Upper lobe of left lung (tissue), 4 donors: Measurements from ENCODE around the gene RGMA.

Experiments used
- POLR2A ChIP-seq, 4 donors: fragments of 450-650 bp; IDR thresholded peaks; one replicate each; pipeline ENCODE4 v1.5.1; 2016 to 2017; ENCODE audit warnings: antibody characterized with exemption in 4 of 4, mild to moderate bottlenecking in 2 of 4
- TF ChIP-seq, protein P1 (sequence below), 6 experiments: fragments of 450-650 bp in 4 of 6; fragments of 200-600 bp in 2 of 6; sonication (generic) in 2 of 6; IDR thresholded peaks; one replicate each; pipeline ENCODE4 v1.5.1; 2016 to 2019; ENCODE audit warnings: antibody characterized with exemption in 6 of 6

DNA sequence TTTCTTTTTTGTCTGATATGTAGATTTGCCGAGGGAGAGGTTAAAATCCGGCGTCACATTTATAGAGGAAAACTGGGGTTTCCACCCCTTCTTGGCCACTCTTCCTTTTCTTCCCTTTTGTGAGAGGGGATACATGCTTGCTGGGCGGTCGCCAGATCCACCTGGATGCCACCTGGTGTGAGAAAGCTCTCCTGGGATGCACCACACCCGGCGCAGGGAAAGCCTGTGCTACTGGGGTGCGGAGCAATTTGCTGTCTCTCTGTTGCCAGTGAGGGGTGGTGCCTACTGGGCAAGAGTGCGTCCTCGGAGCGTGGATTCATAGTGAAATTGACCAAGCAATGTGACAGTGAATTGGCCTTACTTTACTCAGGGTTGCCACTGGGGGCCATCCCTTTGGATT lies 2.5 kb upstream of the RGMA start:
- TF ChIP-seq, protein P1, sequence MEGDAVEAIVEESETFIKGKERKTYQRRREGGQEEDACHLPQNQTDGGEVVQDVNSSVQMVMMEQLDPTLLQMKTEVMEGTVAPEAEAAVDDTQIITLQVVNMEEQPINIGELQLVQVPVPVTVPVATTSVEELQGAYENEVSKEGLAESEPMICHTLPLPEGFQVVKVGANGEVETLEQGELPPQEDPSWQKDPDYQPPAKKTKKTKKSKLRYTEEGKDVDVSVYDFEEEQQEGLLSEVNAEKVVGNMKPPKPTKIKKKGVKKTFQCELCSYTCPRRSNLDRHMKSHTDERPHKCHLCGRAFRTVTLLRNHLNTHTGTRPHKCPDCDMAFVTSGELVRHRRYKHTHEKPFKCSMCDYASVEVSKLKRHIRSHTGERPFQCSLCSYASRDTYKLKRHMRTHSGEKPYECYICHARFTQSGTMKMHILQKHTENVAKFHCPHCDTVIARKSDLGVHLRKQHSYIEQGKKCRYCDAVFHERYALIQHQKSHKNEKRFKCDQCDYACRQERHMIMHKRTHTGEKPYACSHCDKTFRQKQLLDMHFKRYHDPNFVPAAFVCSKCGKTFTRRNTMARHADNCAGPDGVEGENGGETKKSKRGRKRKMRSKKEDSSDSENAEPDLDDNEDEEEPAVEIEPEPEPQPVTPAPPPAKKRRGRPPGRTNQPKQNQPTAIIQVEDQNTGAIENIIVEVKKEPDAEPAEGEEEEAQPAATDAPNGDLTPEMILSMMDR (IDR thresholded peaks at IDR 0.05): no peak
- TF ChIP-seq POLR2A (IDR thresholded peaks at IDR 0.05): no peak
